Measurements from ENCODE around the gene ACSL1.

- TF ChIP-seq CTCF (IDR thresholded peaks at IDR 0.05) (peak in 1 of 6 experiments; percentile 2), POLR2A (IDR thresholded peaks at IDR 0.05) (no peak)
These were observed 1.0 kb upstream of the ACSL1 start for GRCh38 chr4:184826691-184827270.
